Activated naive CD8-positive, alpha-beta T cell (primary cell): ENCODE results near the gene ZGPAT.

ENCODE experiments used
- H3K27ac Mint-ChIP-seq: one replicate; pipeline ENCODE4 v1.8.0; 2021; ENCODE audit warnings: mixed read lengths
- H3K27me3 Mint-ChIP-seq: one replicate; pipeline ENCODE4 v1.8.0; 2021; ENCODE audit warnings: mixed read lengths
- H3K36me3 Mint-ChIP-seq: one replicate; pipeline ENCODE4 v1.8.0; 2021; ENCODE audit warnings: mixed read lengths
- H3K4me1 Mint-ChIP-seq: one replicate; pipeline ENCODE4 v1.8.0; 2021; ENCODE audit warnings: low read depth, mixed read lengths
- H3K4me3 Mint-ChIP-seq: one replicate; pipeline ENCODE4 v1.8.0; 2021; ENCODE audit warnings: mild to moderate bottlenecking, mixed read lengths
- H3K9me3 Mint-ChIP-seq: one replicate; pipeline ENCODE4 v1.8.0; 2021; ENCODE audit warnings: low read depth, mixed read lengths

Gene ZGPAT

DNA sequence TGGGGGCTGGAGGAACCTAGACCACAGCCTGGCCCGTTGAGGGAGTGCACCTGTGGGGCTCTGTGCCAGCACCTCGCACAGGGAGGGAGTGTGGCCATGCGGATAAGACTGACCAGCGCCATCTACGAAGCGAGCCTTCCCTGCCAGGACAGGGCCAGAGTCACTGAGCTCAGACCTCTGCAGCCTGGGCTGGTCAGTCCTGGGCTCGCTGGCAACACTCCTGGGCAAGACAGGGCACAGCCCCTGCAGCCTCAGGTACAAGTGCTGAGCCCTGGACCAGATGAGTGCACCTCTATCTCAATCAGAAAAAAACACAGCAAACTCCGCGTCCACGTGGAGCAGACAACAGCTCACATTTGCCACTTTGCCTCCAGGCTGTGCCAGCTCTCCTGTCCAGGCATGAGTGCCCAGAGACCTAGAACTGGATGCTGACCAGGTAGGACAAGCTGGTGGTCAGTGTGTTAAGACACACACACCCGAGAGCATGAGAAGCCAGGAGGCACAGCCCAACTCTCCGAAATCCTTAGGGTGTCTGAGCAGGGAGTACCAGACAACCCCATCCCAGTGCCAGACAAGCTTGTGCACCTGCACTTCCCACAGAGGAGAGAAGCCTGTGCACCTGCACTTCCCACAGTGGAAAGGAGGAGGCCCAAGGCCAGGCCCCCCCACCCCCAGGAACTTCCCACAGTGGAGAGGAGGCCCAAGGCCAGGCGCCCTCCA lies 4.9 kb upstream of the ZGPAT start:
- peaks cover 5% of the 10 kb centered on the region for H3K36me3 Mint-ChIP-seq
- H3K27me3 Mint-ChIP-seq, result no peaks in the 10 kb centered on the region
- peak overlapping the region; percentile 22 for H3K27ac Mint-ChIP-seq
- peaks cover 15% of the 10 kb centered on the region for H3K4me1 Mint-ChIP-seq
- no peaks in the 10 kb centered on the region for H3K9me3 Mint-ChIP-seq
- H3K4me3 Mint-ChIP-seq, result no peak overlapping the region

DNA sequence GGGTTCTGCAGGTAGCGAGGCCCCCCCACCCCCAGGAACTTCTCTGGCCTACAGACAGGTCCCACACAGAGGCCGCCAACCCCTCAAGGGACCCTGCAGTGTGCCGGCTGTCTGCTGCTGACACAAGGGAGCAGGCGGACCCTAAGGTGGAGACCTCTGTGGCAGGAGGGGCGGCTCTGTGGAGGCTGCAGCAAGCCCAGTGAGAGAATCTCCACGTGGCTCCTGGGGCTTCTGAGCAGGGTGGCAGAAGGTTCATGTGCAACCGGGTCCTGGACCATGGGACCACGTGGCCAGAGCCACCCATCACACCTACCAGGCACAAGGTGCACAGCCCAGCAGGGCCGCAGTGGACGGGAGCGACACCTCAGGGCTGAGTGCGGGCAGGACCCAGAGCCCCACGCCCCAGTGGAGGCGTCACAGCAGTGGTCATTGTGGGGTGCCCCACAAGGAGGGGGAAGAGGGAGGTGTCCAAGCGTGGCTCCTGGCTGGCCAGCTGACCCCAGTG lies 4.3 kb upstream of the ZGPAT start:
- H3K4me1 Mint-ChIP-seq, result peaks cover 16% of the 10 kb centered on the region
- H3K27me3 Mint-ChIP-seq, result no peaks in the 10 kb centered on the region
- H3K9me3 Mint-ChIP-seq, result no peaks in the 10 kb centered on the region
- H3K27ac Mint-ChIP-seq, result no peak overlapping the region
- peaks cover 5% of the 10 kb centered on the region for H3K36me3 Mint-ChIP-seq
- no peak overlapping the region for H3K4me3 Mint-ChIP-seq

DNA sequence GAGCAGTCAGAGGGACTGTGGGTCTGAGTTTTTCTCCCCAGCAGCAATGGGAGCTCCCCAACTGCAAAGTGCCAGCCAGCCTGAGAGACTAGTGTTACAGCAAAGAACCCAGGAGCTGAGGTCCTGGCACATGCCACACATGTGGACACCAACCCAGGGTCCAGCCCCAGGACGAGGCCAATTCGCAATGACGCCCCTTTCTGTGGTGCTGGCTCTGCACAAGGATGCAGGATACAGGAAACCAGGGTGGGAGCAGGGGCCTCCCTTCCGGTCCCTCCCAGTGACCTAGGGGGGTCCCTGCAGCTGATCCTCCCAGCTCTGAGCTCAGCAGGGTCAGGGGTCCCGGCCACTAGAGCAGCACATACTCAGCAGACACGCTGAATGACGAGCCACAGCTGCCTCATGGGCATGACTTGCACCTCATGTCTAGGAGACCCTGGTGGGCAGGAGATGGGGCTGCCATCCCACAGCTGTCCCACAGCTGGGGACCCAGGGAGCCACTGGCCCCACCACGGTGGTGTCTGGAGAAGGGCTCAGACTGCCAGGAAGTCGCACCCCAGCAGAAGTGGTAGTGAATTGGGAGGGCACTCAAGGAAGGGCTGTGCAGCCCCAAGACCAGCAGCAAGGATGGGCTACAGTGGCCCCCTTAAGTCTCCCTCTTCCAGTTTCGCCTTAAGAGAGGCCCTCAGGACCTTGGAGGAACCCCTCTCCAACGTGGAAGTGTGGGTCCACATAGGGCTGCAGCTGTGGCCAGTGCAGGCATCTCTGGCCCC lies 3.7 kb upstream of the ZGPAT start:
- Mint-ChIP-seq H3K36me3 (peaks cover 5% of the 10 kb centered on the region), H3K4me1 (peaks cover 21% of the 10 kb centered on the region), H3K9me3 (no peaks in the 10 kb centered on the region), H3K27ac (no peak overlapping the region), H3K4me3 (no peak overlapping the region), H3K27me3 (no peaks in the 10 kb centered on the region)

DNA sequence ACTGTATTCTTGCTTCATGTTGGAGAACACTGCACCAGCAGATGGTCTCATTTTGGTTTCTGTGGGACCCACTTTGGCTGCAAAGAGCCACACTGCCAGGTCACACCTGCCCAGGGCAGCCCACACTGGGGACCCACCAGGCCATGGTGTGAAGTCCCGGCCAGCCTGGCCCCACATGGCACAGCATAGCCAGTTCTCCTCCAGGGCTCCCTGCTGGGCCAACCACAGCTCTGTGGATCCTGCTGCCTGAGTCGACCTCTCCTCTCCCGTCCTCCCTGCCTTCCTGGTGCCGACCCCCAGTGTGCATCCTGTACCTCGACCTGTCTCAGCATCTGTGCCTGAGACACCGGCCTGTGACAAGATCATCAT lies 3.1 kb upstream of the ZGPAT start:
- Mint-ChIP-seq H3K27me3 (no peaks in the 10 kb centered on the region), H3K27ac (peak overlapping the region; percentile 58)

DNA sequence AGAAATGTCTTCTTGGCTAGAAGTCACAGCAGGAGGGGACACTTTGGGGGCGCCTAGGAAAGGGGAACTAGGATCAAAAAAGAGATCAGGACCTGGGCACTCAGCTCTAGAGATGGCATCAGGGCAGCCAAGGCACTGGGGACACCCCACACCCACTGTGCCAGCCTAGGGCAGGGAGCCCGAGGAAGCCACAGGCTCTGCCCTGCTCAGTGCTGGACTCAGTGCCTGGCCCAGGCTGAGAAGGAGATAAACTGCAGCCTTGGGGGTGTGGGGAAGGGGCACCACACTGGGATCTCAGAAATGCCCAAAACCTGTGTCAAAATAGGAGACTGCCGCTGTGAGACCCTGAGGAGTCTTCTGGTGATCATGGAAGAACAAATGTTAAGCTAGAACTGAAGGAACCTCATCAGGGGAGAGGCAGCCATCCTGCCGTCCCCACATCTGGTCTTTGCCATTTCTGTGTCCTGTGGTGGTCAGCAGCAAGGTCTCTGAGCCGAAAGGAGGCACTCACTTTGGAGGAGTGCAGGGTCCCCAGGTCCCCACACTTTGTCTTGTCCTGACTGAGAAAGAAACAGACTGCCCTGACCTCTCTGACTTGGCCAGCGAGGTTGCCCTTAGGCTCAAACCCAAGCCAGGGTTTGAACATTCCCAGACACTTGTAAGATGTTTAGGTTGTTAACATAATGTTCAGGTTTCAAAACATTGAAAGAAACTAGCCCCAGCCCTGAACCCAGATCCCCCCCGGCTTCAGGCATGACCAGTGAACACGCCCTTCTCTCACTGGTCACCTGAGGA lies 2.4 kb upstream of the ZGPAT start:
- Mint-ChIP-seq H3K27me3 (no peaks in the 10 kb centered on the region), H3K9me3 (no peaks in the 10 kb centered on the region), H3K4me1 (peaks cover 26% of the 10 kb centered on the region), H3K27ac (peak overlapping the region; percentile 86), H3K36me3 (peaks cover 6% of the 10 kb centered on the region), H3K4me3 (peak overlapping the region; percentile 38)

More for the DNA sequence above, 3.1 kb upstream of the ZGPAT start:
- Mint-ChIP-seq H3K4me3 (no peak overlapping the region), H3K9me3 (no peaks in the 10 kb centered on the region), H3K36me3 (peaks cover 5% of the 10 kb centered on the region), H3K4me1 (peaks cover 22% of the 10 kb centered on the region)

DNA sequence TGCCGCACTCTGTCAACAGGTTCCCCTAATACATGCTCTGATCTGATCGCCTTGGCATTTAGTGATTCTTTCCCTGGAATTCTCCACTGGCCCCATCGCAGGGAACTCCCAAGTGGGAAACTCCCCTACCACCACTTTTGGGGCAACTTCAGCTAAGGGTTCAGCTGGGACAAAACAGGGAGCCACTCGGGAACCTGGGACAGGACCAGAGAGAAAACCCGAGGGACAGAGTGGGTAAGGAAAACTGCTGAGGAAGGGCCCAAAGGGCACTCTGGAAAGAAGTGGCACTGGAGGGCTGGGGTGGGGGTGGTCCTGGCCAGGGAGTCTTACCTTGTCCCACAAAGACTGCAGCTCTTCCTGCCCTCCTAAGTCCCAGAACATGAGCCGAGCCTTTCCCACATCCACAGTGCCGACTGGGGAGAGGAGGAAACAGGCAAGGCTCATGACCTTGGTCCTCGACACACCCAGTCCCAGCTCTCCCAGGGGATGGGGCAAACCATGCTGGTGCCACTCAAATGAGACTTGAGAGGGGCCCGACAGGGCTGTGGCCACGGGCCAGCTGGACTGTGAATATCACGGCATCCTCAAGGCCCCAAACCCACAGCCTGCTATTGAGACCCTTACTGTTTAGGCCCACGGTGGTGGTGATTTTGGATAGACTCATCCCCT lies 1.7 kb upstream of the ZGPAT start:
- H3K9me3 Mint-ChIP-seq, result no peaks in the 10 kb centered on the region
- peaks cover 34% of the 10 kb centered on the region for H3K4me1 Mint-ChIP-seq
- no peaks in the 10 kb centered on the region for H3K27me3 Mint-ChIP-seq
- H3K27ac Mint-ChIP-seq, result peak overlapping the region; percentile 86
- peak overlapping the region; percentile 95 for H3K4me3 Mint-ChIP-seq
- H3K36me3 Mint-ChIP-seq, result peaks cover 8% of the 10 kb centered on the region

DNA sequence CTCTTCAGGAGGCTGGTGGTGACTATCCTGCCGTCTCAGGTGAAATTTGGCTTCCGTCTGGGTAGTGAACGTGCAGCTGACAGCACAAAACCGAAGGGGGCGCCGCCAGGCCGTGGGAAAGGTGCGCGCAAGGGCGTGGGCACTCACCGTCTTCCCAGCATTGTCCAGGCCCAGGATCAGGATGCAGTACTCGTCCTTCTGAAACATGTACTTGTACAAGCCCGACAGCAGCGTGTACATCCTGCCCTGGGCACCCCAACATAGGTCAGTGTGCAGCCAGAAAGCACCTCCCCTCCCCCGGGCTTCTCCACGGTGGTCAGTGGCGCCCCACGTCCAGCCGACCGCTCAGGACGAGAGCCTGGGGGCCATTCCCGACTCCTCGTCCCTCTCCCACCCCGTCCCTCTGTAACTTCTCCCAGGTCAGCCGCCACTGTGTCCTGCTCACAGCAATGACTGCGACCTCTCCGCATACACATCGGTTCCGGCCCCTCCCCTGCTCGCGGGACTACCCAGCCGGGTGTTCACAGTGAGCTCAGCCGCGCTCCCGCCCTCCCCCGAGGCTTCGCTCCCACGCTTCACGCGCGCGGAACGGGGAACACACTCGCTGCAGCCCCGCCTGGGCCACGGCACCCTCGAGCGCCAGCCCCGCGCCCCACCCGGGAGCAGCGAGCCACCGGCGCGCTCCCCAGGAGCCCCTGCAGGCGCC lies 834 bp upstream of the ZGPAT start:
- Mint-ChIP-seq H3K4me1 (peaks cover 37% of the 10 kb centered on the region), H3K27ac (peak overlapping the region; percentile 86), H3K36me3 (peaks cover 11% of the 10 kb centered on the region), H3K4me3 (peak overlapping the region; percentile 95), H3K27me3 (no peaks in the 10 kb centered on the region), H3K9me3 (no peaks in the 10 kb centered on the region)

DNA sequence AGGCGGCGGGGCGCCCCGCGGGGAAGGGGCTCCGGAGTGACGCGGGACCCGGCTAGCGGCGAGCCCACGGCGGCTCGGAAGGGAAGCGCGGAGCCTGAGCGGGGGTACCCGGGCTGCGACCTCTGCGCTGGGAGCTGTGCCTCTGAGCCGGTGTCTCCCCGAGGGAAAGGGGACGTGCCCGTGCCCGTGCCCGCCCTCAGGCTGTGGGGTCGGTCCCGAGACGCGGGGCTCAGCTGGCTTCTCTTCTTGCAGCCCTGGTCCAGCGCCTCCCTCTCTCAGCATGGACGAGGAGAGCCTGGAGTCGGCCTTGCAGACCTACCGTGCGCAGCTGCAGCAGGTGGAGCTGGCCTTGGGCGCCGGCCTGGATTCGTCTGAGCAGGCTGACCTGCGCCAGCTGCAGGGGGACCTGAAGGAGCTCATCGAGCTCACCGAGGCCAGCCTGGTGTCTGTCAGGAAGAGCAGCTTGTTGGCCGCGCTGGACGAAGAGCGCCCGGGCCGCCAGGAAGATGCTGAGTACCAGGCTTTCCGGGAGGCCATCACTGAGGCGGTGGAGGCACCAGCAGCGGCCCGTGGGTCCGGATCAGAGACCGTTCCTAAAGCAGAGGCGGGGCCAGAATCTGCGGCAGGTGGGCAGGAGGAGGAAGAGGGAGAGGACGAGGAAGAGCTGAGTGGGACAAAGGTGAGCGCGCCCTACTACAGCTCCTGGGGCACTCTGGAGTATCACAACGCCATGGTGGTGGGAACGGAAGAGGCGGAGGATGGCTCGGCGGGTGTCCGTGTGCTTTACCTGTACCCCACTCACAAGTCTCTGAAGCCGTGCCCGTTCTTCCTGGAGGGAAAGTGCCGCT lies 686 bp downstream of the ZGPAT start:
- peaks cover 44% of the 10 kb centered on the region for H3K4me1 Mint-ChIP-seq
- H3K4me3 Mint-ChIP-seq, result peak overlapping the region; percentile 84
- peak overlapping the region; percentile 86 for H3K27ac Mint-ChIP-seq
- H3K36me3 Mint-ChIP-seq, result peaks cover 15% of the 10 kb centered on the region
- H3K9me3 Mint-ChIP-seq, result no peaks in the 10 kb centered on the region
- H3K27me3 Mint-ChIP-seq, result no peaks in the 10 kb centered on the region

DNA sequence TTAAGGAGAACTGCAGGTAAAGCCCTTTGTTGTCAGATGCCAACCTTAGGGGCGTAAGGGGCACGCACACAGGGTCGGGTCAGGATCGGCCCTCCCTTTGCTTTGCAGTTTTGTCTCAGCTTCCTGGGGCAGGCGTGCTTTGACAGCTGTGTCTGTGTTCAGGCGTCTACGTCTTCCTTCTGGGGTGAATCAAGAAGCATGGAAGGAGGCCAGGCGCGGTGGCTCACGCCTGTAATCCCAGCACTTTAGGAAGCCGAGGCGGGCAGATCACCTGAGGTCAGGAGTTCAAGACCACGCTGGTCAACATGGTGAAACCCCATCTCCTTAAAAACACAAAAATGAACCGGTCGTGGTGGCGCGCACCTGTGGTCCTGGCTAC lies 1.3 kb downstream of the ZGPAT start:
- Mint-ChIP-seq H3K36me3 (peaks cover 17% of the 10 kb centered on the region), H3K4me3 (peak overlapping the region; percentile 84), H3K9me3 (no peaks in the 10 kb centered on the region), H3K4me1 (peaks cover 47% of the 10 kb centered on the region), H3K27me3 (no peaks in the 10 kb centered on the region), H3K27ac (peak overlapping the region; percentile 50)

DNA sequence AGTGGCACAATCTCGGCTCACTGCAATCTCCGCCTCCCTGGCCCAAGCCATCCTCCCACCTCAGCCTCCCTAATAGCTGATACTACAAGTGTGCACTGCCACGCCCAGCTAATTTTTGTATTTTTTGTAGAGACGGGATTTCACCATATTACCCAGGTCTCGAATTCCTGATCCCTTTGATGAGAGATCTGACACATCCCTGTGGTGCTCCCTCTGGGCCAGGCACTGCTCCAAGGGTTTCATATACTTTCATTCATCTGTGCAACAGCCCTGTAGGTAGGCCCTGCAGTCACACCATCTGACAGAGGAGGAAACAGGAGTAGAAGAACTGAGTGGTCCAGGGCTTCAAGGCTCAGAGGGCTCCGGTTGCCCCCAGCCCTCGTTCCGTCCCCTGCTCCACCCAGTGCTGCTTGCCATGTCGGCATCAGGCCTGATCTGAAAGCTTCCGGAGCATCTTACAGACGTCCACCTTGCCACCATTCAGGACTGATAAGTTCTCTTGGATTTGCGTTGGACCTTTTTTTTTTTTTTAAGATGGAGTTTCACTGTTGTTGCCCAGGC lies 3.3 kb downstream of the ZGPAT start:
- Mint-ChIP-seq H3K4me3 (peak overlapping the region; percentile 76), H3K9me3 (no peaks in the 10 kb centered on the region), H3K27me3 (no peaks in the 10 kb centered on the region), H3K27ac (peak overlapping the region; percentile 77), H3K36me3 (peaks cover 24% of the 10 kb centered on the region), H3K4me1 (peaks cover 52% of the 10 kb centered on the region)

DNA sequence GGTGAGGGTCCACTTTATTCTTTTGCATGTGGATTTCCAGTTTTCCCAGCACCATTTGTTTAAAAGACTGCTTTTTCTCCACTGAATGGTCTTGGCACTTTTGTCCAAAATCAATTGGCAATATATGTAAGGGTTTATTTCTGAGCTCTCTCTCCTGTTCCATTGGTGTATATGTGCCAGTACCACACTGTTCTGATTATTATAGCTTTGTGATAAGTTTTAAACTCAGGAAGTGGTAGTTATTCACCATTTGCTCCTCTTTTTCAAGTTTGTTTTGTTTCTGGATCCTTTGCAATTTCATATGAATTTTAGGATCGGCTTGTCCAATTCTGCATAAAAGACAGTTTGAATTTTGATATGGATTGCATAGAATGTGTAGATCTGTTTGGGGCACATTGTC lies 4.4 kb downstream of the ZGPAT start:
- Mint-ChIP-seq H3K36me3 (peaks cover 24% of the 10 kb centered on the region), H3K27me3 (no peaks in the 10 kb centered on the region), H3K9me3 (no peaks in the 10 kb centered on the region), H3K4me3 (peak overlapping the region; percentile 53), H3K4me1 (peaks cover 50% of the 10 kb centered on the region), H3K27ac (no peak overlapping the region)

DNA sequence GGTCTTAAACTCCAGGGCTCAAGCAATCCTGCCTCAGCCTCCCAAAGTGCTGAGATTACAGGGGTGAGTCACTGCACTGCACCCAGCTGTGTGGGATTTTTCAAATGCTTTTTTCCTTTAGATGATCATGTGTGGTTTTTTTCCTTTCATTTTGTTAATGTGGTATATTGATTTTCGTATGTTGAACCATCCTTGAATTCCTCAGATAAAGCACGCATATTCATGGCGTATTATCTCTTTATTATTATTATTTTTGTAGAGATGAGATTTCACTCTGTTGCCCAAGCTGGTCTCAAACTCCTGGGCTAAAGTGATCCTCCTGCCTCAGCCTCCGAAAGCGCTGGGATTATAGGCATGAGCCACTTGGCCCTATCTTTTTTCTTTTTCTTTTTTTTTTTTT lies 7.0 kb downstream of the ZGPAT start:
- Mint-ChIP-seq H3K36me3 (peaks cover 32% of the 10 kb centered on the region), H3K9me3 (no peaks in the 10 kb centered on the region), H3K4me3 (no peak overlapping the region), H3K27ac (no peak overlapping the region), H3K27me3 (no peaks in the 10 kb centered on the region), H3K4me1 (peaks cover 43% of the 10 kb centered on the region)

DNA sequence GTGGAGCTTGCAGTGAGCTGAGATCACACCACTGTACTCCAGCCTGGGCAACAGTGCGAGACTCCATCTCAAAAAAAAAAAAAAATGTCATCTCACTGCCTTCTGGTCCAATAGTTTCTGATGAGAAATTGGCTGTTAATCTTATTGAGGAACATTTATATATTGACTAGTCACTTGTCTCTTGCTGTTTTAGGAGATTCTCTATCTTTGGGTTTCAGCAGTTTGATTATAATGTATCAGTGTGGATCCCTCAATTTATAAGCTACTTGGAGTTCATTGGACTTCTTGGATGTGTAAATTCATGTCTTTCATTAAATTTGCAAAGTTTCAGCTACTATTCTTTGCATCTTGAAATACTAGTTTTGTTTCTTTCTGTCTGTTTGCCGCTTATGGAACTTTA lies 11.2 kb downstream of the ZGPAT start:
- H3K27me3 Mint-ChIP-seq, result no peaks in the 10 kb centered on the region
- H3K27ac Mint-ChIP-seq, result no peak overlapping the region
- H3K4me3 Mint-ChIP-seq, result no peak overlapping the region
- peaks cover 27% of the 10 kb centered on the region for H3K36me3 Mint-ChIP-seq
- H3K9me3 Mint-ChIP-seq, result no peaks in the 10 kb centered on the region
- H3K4me1 Mint-ChIP-seq, result peaks cover 41% of the 10 kb centered on the region
